Esophagus muscularis mucosa (tissue), 4 donors: ENCODE data around the gene OR8S1.

Source experiments
- EP300 ChIP-seq: sonication (generic); formaldehyde crosslinking; IDR thresholded peaks from one replicate; pipeline ENCODE4 v1.6.1; 2017; ENCODE audit warnings: antibody characterized with exemption
- POLR2A ChIP-seq: fragments of 450-650 bp; IDR thresholded peaks from one replicate; pipeline ENCODE4 v1.6.1; 2017; ENCODE audit warnings: antibody characterized with exemption, moderate library complexity, mild to moderate bottlenecking, low read depth
- POLR2AphosphoS5 ChIP-seq, 2 donors: sonication (generic); formaldehyde crosslinking; IDR thresholded peaks; one replicate each; pipeline ENCODE4 v1.6.1; 2017; ENCODE audit warnings: antibody characterized with exemption in 2 of 2
- TF ChIP-seq, protein P1 (sequence below), 3 experiments: fragments of 200-600 bp in 2 of 3; fragments of 450-650 bp in 1 of 3; sonication (generic) in 2 of 3; IDR thresholded peaks; one replicate each; pipeline ENCODE4 v1.5.1; 2017 to 2019; ENCODE audit warnings: antibody characterized with exemption in 3 of 3, mild to moderate bottlenecking in 2 of 3, moderate library complexity in 1 of 3

DNA sequence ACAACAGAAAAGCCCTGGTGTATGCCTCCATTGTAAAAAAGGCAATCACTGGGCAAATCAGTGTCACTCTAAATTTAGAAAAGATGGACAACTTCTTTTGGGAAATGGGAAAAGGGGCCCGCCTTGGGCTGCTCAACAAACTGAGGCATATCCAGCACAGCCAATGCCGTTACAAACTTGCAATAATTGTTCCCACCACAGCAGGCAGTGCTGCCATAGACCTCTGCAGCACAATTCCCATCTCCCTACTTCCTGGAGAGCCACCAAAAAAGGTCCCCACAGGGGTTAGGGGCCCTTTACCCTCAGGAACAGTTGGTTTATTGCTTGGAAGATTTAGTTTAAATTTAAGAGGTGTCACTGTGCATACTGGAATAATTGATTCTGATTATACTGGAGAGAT, 16.4 kb upstream of the OR8S1 start:
- TF ChIP-seq EP300 (no peak), POLR2A (no peak), POLR2AphosphoS5 (IDR thresholded peaks at IDR 0.05) (no peak)
- TF ChIP-seq, protein P1, sequence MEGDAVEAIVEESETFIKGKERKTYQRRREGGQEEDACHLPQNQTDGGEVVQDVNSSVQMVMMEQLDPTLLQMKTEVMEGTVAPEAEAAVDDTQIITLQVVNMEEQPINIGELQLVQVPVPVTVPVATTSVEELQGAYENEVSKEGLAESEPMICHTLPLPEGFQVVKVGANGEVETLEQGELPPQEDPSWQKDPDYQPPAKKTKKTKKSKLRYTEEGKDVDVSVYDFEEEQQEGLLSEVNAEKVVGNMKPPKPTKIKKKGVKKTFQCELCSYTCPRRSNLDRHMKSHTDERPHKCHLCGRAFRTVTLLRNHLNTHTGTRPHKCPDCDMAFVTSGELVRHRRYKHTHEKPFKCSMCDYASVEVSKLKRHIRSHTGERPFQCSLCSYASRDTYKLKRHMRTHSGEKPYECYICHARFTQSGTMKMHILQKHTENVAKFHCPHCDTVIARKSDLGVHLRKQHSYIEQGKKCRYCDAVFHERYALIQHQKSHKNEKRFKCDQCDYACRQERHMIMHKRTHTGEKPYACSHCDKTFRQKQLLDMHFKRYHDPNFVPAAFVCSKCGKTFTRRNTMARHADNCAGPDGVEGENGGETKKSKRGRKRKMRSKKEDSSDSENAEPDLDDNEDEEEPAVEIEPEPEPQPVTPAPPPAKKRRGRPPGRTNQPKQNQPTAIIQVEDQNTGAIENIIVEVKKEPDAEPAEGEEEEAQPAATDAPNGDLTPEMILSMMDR (IDR thresholded peaks at IDR 0.05): no peak
